Fibroblast of the aortic adventitia (primary cell): ENCODE results near the gene GID4. TPM values are rescaled to one million over a fixed set of nuclear protein-coding genes. Genes with fewer than 3 reads are reported as not detected.

Source experiments
- DNase-seq: peaks from one replicate; pipeline ENCODE4 v3.0.0-alpha.2; 2010; ENCODE audit warnings: low read depth
- H3K4me3 ChIP-seq: 2 replicates; pipeline ENCODE4 v1.5.1; 2011; ENCODE audit warnings: low read depth, mild to moderate bottlenecking, control low read depth, low read length, moderate library complexity
- CTCF ChIP-seq: IDR thresholded peaks from 2 replicates; pipeline ENCODE4 v1.5.1; 2011; ENCODE audit warnings: mild to moderate bottlenecking, low read length, control low read depth, inconsistent platforms; ENCODE audit not compliant: insufficient read depth
- total RNA-seq: library from RNA; depleted of rRNA; stranded (reverse); fragments of >200 nt; gene quantifications from 2 replicates; pipeline ENCODE4 v1.2.3, GENCODE V29; 2012; ENCODE audit warnings: low replicate concordance

Gene GID4
- total RNA-seq, 1 donor: 7.8 TPM

GRCh38 chr17:18006495-18007239 lies 32.5 kb upstream of the GID4 start:
- no peak overlapping the region for H3K4me3 ChIP-seq
- TF ChIP-seq CTCF: no peak
- DNase-seq: no peak

DNA sequence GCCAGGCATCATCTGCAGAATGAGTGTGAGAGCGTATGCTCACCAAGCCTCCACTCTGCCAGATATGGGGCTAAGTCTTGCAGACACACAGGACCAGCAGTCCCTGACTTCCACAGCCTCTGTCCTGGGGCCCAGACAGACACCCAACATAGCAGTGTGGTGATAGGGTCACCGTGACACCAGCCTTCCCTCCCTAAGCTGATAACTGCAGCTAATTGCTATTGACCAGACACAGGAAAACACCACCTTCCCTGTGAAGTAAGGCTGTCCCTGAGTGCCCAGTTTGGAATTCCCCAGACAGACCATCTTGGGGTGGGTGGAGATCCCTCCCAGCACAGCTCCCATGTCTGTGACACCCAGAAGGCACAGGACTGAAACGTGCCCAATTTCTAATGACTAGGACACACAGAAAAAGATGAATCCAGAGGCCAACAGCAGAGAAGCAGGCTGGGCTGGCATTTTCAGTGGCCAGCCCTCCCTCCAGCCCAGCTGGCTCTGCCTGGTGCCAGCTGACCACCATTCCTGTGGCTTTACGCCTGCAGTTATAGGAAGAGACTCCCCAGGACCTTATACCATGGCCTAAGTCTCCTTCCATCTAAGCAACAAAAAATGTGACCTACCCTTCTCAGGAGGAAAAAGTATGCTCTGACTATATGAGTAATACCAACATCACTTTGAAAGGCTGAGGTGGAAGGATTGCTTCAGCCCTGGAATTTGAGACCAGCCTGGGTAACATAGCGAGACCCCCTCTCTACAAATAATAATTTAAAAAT lies 30.5 kb upstream of the GID4 start:
- no peak for DNase-seq
- TF ChIP-seq CTCF: no peak
- no peak overlapping the region for H3K4me3 ChIP-seq

DNA sequence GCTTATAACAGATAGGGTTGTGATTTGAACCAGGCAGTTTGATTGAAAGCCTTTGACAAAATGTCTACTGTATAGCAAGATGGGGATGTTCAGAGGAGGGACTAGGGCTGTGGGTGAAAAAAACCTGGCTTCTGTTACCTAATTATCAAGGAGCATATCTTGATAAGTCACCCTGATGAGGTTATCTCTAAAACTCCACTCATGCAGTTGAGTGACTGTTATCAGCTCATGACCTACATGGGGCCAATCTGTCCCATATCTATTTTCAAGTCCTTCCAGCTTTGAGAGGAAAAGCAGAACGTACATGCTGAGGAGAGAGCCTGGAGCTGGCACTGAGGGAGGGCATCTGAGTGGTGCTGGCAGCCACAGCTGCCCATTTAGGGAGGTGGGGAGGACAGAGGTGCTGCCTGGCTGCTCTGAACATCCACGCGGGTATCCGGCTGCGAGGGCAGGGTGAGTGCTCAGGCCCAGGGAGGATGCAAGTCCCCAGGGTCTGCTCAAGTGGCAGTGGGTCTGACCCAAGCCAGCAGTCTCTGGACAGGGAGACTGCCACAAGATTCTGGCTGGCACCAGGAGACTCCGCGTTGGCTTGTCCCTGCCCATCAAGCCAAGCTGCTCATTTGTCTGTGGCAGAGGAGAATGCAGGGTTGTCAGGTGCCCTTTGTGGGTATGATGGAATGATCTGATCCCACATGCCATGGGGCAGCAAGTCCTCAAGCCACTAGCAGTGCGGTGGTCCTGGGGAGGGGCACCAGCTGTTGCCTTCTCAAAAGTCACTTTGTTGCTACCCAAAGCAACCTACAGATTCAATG lies 29.4 kb upstream of the GID4 start:
- DNase-seq: no peak
- H3K4me3 ChIP-seq: no peak overlapping the region
- no peak for TF ChIP-seq CTCF

DNA sequence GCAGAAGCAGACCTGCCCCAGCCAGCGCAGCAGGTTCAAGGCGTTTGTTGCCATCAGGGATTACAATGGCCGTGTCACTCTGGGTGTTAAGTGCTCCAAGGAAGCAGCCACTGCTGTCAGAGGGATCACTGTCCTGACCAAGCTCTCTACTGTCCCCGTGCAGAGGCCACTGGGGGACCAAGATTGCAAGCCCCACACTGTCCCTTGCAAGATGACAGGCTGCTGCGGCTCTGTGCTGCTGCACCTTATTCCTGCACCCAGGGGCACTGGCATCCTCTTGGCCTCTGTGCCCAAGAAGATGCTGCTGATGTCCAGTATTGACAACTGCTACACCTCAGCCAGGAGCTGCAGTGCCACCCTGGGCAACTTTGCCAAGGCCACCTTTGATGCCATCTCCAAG lies 27.9 kb upstream of the GID4 start:
- DNase-seq: no peak

GRCh38 chr17:18014006-18014405 lies 25.2 kb upstream of the GID4 start:
- TF ChIP-seq CTCF: no peak
- DNase-seq: no peak
- no peak overlapping the region for H3K4me3 ChIP-seq

More for the DNA sequence above, 27.9 kb upstream of the GID4 start:
- no peak overlapping the region for H3K4me3 ChIP-seq
- no peak for TF ChIP-seq CTCF

- no peak overlapping the region for H3K4me3 ChIP-seq
- no peak for DNase-seq
- TF ChIP-seq CTCF: no peak
Observed at GRCh38 chr17:18015593-18015992, 23.6 kb upstream of the GID4 start.
